ENCODE results near the gene CCL3.

GRCh38 chr17:36130346-36130745 is 40.4 kb upstream of the CCL3 start:
- no peak for TF ChIP-seq ZNF8 (CRISPR knock-in tag; IDR thresholded peaks at IDR 0.05)
- TF ChIP-seq, protein P1, sequence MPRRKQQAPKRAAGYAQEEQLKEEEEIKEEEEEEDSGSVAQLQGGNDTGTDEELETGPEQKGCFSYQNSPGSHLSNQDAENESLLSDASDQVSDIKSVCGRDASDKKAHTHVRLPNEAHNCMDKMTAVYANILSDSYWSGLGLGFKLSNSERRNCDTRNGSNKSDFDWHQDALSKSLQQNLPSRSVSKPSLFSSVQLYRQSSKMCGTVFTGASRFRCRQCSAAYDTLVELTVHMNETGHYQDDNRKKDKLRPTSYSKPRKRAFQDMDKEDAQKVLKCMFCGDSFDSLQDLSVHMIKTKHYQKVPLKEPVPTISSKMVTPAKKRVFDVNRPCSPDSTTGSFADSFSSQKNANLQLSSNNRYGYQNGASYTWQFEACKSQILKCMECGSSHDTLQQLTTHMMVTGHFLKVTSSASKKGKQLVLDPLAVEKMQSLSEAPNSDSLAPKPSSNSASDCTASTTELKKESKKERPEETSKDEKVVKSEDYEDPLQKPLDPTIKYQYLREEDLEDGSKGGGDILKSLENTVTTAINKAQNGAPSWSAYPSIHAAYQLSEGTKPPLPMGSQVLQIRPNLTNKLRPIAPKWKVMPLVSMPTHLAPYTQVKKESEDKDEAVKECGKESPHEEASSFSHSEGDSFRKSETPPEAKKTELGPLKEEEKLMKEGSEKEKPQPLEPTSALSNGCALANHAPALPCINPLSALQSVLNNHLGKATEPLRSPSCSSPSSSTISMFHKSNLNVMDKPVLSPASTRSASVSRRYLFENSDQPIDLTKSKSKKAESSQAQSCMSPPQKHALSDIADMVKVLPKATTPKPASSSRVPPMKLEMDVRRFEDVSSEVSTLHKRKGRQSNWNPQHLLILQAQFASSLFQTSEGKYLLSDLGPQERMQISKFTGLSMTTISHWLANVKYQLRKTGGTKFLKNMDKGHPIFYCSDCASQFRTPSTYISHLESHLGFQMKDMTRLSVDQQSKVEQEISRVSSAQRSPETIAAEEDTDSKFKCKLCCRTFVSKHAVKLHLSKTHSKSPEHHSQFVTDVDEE (CRISPR knock-in tag; IDR thresholded peaks at IDR 0.05) = no peak
